ENCODE data around the gene TMEM247.

- TF ChIP-seq EZH2phosphoT487 (IDR thresholded peaks at IDR 0.05; ENCODE audit: borderline replicate concordance, low read length) (no peak), CTCF (IDR thresholded peaks at IDR 0.05; ENCODE audit: low read depth, low read length, poor library complexity, severe bottlenecking) (no peak)
These were observed 7.7 kb upstream of the TMEM247 start for GRCh38 chr2:46471697-46472096.

Measured in DOHH2 (cell line).